ENCODE measurements around the gene MROH7. TPM values are rescaled to one million over a fixed set of nuclear protein-coding genes. Genes with fewer than 3 reads are reported as not detected.

MROH7 gene
- total RNA-seq (under 1 TPM; 0.15 to 0.63 (median 0.25) TPM), total RNA-seq (0 to 0.20 (median 0) reads per million in 29 experiments)
- total RNA-seq (2013) = 0.11 TPM

DNA sequence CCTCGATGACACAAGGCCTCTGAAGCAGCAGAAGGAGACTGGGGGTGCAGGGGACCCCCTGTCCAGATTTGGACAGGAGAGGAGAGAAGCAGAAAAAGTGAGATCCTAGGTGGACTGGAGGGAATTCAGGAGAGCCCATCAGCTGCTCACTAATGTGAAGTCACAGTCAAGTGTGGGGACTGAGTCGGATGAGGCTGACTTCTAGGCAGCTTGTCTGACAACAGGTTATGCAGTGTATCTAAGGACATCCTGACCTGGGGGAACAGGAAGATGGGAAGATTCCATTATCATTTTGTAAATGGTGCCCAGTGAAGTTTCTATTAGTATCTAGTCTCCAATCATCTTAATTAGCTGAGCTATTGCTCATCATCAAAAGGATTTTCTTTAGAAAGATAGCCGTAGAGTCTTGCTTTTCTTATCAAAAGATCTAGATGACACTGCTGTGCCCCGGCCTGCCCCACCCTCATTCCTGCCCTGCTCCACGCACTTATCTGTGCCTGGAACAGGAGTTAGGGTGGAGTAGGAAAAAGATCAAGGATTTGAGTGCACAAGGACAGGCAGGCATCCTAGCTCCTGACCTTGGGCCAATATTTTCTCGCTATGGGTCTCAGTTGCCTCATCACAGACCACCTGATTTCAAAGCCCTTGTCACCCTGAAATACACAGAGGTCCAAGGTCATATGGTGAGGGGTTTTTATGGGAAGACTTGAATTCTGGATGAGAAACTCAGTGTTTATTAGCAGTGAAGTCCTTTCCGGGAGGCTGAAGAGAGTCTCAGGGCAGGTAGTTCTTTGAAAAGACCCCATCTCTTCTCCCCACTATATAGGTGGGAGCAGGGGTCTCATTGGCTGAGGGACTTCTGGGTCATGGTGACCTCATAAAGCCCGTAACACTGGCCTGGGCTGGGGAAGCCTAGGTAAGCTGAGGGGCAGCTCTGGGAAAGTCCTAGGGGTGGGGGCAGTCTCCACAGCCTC lies at the start of gene MROH7:
TSS of gene MROH7 (plus strand) at position 924 of the 974 bp plus-strand sequence. CDS start 11,141 bp downstream, outside the sequence.
- Histone ChIP-seq H3K27ac (ENCODE audit: low read length) (no peak within 1 kb of the TSS), H3K4me3 (ENCODE audit: control insufficient read depth in 1 of 2, extremely low read depth in 1 of 2, low read length in 1 of 2) (no peak within 1 kb of the TSS), H3K27me3 (replicated peaks in 1 of 2; ENCODE audit: control insufficient read depth in 2 of 2, extremely low read depth in 1 of 2, insufficient read depth in 2 of 2, low read length in 1 of 2) (peaks cover 0 to 7% of the 10 kb centered on the region in 2 experiments), H3K4me1 (ENCODE audit: control insufficient read depth in 1 of 2, extremely low read depth in 1 of 2, insufficient read depth in 2 of 2, low read length in 2 of 2) (no peaks in the 10 kb centered on the region), H3K9me3 (peaks cover 4% of the 10 kb centered on the region), H3K36me3 (ENCODE audit: control insufficient read depth in 2 of 2, extremely low read depth in 1 of 2, insufficient read depth in 1 of 2, low read length in 1 of 2) (no peaks in the 10 kb centered on the region)
- Mint-ChIP-seq H3K4me1 (no peaks in the 10 kb centered on the region), H3K4me3 (no peak within 1 kb of the TSS), H3K9me3 (peaks cover 5 to 7% (median 7%) of the 10 kb centered on the region in 3 donors), H3K27ac (no peak within 1 kb of the TSS), H3K27me3 (peaks cover 9 to 13% of the 10 kb centered on the region in 2 donors), H3K36me3 (no peaks in the 10 kb centered on the region)
- DNase-seq (no peak), ATAC-seq (replicated peaks in 1 of 4) (no peak)
- ChIA-PET CTCF (no interaction called here), POLR2A (no interaction called here)
- WGBS (ENCODE audit: insufficient coverage) = 61% methylated on average over 2 of the region's 8 CpGs

DNA sequence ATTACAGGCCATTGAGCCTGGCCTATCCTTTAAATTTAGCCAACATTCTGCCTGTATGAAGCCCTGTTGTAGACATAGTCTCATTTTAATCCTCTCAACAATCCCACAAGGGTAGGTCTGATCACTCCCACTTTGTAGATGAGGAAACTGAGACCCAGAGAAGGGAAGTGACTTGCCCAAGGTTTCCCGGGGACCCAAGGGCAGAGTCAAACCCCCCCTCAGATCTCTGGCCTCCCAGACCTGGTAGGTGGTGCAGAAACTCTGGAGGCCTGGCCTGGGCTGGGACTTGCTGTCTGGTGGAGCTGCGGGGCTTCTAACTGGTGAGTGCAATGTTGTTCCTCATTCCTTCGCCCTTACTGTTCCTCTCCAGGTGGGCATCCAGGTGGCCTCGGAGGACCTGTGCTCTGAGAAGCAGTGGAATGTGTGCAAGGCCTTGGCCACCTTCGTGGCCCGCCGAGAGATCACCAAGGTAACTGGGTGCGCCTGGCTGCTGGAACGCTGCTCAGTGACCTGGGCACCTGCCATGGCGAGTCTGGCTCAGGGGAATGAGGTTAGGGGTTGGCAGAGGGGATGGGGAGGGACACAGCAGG lies 47.9 kb upstream of the MROH7 start:
- CTCF ChIA-PET = interaction anchor here in 1 of 2 donors (0.6 kb wide), 1 partner anchor 1235 kb away, joined by 4 read pairs; no protein-coding TSS in a partner anchor
- Mint-ChIP-seq H3K4me1 (peaks cover under 1% of the 10 kb centered on the region in 3 donors), H3K36me3 (no peaks in the 10 kb centered on the region), H3K9me3 (no peaks in the 10 kb centered on the region), H3K27me3 (no peaks in the 10 kb centered on the region), H3K4me3 (no peak overlapping the region), H3K27ac (no peak overlapping the region)
- Histone ChIP-seq H3K4me1 (ENCODE audit: control insufficient read depth in 1 of 2, extremely low read depth in 1 of 2, insufficient read depth in 2 of 2, low read length in 2 of 2) (no peaks in the 10 kb centered on the region), H3K4me3 (ENCODE audit: control insufficient read depth in 1 of 2, extremely low read depth in 1 of 2, low read length in 1 of 2) (no peak overlapping the region), H3K27me3 (replicated peaks in 1 of 2; ENCODE audit: control insufficient read depth in 2 of 2, extremely low read depth in 1 of 2, insufficient read depth in 2 of 2, low read length in 1 of 2) (peaks cover 0 to under 1% of the 10 kb centered on the region in 2 experiments), H3K27ac (ENCODE audit: low read length) (no peak overlapping the region), H3K9me3 (no peaks in the 10 kb centered on the region), H3K36me3 (ENCODE audit: control insufficient read depth in 2 of 2, extremely low read depth in 1 of 2, insufficient read depth in 1 of 2, low read length in 1 of 2) (no peaks in the 10 kb centered on the region)
- WGBS (ENCODE audit: insufficient coverage) = 89% methylated on average over 2 of the region's 10 CpGs
- DNase-seq = no peak
- POLR2A ChIA-PET = no interaction called here
- ATAC-seq (replicated peaks in 1 of 4) = no peak

DNA sequence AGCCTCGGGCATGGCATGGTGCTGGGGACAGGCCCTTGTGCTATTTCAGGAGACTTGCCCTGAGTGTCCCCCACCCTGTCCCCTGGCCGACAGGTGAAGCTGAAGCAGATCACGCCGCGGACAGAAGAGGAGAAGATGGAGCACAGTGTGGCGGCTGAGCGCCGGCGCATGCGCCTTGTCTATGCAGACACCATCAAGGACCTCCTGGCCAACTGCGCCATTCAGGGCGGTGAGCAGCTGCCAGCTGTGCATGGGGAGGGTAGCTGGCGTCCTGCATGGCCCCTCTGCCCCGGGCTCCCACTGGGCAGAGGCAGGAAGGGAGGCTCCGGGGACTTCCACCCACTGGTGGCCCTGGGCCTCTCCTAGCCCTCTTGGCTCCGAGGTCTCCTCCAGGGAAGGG lies 47.1 kb upstream of the MROH7 start:
- Mint-ChIP-seq H3K36me3 (no peaks in the 10 kb centered on the region), H3K9me3 (no peaks in the 10 kb centered on the region), H3K27ac (no peak overlapping the region), H3K4me1 (no peaks in the 10 kb centered on the region), H3K4me3 (no peak overlapping the region), H3K27me3 (no peaks in the 10 kb centered on the region)
- DNase-seq = no peak
- ATAC-seq (replicated peaks in 1 of 4) = no peak
- ChIA-PET CTCF (interaction anchor here in 1 of 2 donors (0.6 kb wide), 2 partner anchors 45 to 1236 kb away, joined by 3 to 4 read pairs; no protein-coding TSS in a partner anchor), POLR2A (no interaction called here)
- Histone ChIP-seq H3K4me3 (ENCODE audit: control insufficient read depth in 1 of 2, extremely low read depth in 1 of 2, low read length in 1 of 2) (no peak overlapping the region), H3K36me3 (ENCODE audit: control insufficient read depth in 2 of 2, extremely low read depth in 1 of 2, insufficient read depth in 1 of 2, low read length in 1 of 2) (no peaks in the 10 kb centered on the region), H3K27me3 (replicated peaks in 1 of 2; ENCODE audit: control insufficient read depth in 2 of 2, extremely low read depth in 1 of 2, insufficient read depth in 2 of 2, low read length in 1 of 2) (no peaks in the 10 kb centered on the region), H3K9me3 (no peaks in the 10 kb centered on the region), H3K27ac (ENCODE audit: low read length) (no peak overlapping the region), H3K4me1 (ENCODE audit: control insufficient read depth in 1 of 2, extremely low read depth in 1 of 2, insufficient read depth in 2 of 2, low read length in 2 of 2) (no peaks in the 10 kb centered on the region)
- 88% methylated on average over 15 of the region's 16 CpGs for WGBS (ENCODE audit: insufficient coverage)

DNA sequence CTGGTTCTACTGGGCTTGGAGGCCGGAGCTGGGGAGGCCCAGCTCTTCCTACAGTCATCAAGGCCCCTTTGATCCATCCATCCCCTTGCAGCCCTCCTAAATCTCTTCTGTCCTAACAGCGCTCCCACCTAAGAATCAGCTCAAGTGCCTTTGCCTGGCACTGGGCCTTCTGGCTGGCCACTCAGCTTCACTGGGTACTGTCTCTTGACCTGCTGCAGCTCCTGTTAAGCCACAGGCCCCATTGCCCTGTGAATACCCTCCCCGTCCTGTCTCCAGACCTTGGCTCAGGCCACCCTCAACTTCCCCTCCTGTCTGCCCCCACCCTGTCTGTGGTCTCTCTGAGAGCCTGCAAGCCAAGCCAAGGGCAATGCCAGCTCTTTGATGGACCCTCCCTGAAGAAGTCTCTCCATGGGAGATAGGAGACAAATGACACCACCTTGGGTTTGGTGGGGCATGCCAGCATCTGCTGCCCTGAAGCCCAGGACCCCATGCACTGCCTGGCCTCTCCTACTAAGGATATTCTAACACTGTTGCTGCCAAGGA lies 45.6 kb upstream of the MROH7 start:
- ATAC-seq (replicated peaks in 1 of 4) = no peak
- no peaks in the 10 kb centered on the region for H3K27me3 ChIP-seq (replicated peaks in 1 of 2; ENCODE audit: control insufficient read depth in 2 of 2, extremely low read depth in 1 of 2, insufficient read depth in 2 of 2, low read length in 1 of 2)
- H3K9me3 Mint-ChIP-seq = no peaks in the 10 kb centered on the region
- H3K4me3 ChIP-seq (ENCODE audit: control insufficient read depth in 1 of 2, extremely low read depth in 1 of 2, low read length in 1 of 2) = no peak overlapping the region
- H3K27ac Mint-ChIP-seq = no peak overlapping the region
- no peak overlapping the region for H3K27ac ChIP-seq (ENCODE audit: low read length)
- no peaks in the 10 kb centered on the region for H3K27me3 Mint-ChIP-seq
- CTCF ChIA-PET = interaction anchor here in 1 of 2 donors (0.7 kb wide), 1 partner anchor 107 kb away, joined by 4 read pairs; no protein-coding TSS in a partner anchor
- POLR2A ChIA-PET = no interaction called here
- 78% methylated on average over 3 of the region's 3 CpGs for WGBS (ENCODE audit: insufficient coverage)
- no peak overlapping the region for H3K4me3 Mint-ChIP-seq
- no peaks in the 10 kb centered on the region for H3K36me3 Mint-ChIP-seq
- no peaks in the 10 kb centered on the region for H3K4me1 Mint-ChIP-seq
- no peaks in the 10 kb centered on the region for H3K4me1 ChIP-seq (ENCODE audit: control insufficient read depth in 1 of 2, extremely low read depth in 1 of 2, insufficient read depth in 2 of 2, low read length in 2 of 2)
- no peak for DNase-seq
- no peaks in the 10 kb centered on the region for H3K36me3 ChIP-seq (ENCODE audit: control insufficient read depth in 2 of 2, extremely low read depth in 1 of 2, insufficient read depth in 1 of 2, low read length in 1 of 2)
- no peaks in the 10 kb centered on the region for H3K9me3 ChIP-seq

DNA sequence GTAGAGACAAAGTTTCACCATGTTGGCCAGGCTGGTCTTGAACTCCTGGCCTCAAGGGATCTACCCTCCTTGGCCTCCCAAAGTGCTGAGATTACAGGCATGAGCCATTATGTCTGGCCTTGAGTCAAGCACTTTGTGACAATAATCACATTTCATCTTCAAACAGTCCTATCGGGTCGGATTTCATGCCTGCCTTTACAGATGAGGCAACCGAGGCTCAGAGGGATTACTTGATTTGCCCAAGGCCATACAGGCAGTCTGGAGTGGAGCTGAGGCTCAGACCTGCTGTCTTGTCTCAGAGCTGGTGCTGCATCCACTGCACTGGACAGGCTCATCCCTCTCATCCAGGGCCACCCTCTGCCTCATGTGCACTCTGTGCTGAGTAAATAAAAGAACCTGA lies 44.8 kb upstream of the MROH7 start:
- Histone ChIP-seq H3K4me3 (ENCODE audit: control insufficient read depth in 1 of 2, extremely low read depth in 1 of 2, low read length in 1 of 2) (no peak overlapping the region), H3K4me1 (ENCODE audit: control insufficient read depth in 1 of 2, extremely low read depth in 1 of 2, insufficient read depth in 2 of 2, low read length in 2 of 2) (no peaks in the 10 kb centered on the region), H3K9me3 (no peaks in the 10 kb centered on the region), H3K27me3 (replicated peaks in 1 of 2; ENCODE audit: control insufficient read depth in 2 of 2, extremely low read depth in 1 of 2, insufficient read depth in 2 of 2, low read length in 1 of 2) (no peaks in the 10 kb centered on the region), H3K36me3 (ENCODE audit: control insufficient read depth in 2 of 2, extremely low read depth in 1 of 2, insufficient read depth in 1 of 2, low read length in 1 of 2) (no peaks in the 10 kb centered on the region), H3K27ac (ENCODE audit: low read length) (no peak overlapping the region)
- 90% methylated on average over 3 of the region's 3 CpGs for WGBS (ENCODE audit: insufficient coverage)
- no peaks in the 10 kb centered on the region for H3K9me3 Mint-ChIP-seq
- no peak overlapping the region for H3K4me3 Mint-ChIP-seq
- no peaks in the 10 kb centered on the region for H3K27me3 Mint-ChIP-seq
- ATAC-seq (replicated peaks in 1 of 4) (no peak), DNase-seq (no peak)
- POLR2A ChIA-PET = no interaction called here
- CTCF ChIA-PET = no interaction called here
- H3K36me3 Mint-ChIP-seq = no peaks in the 10 kb centered on the region
- H3K4me1 Mint-ChIP-seq = no peaks in the 10 kb centered on the region
- H3K27ac Mint-ChIP-seq = no peak overlapping the region

DNA sequence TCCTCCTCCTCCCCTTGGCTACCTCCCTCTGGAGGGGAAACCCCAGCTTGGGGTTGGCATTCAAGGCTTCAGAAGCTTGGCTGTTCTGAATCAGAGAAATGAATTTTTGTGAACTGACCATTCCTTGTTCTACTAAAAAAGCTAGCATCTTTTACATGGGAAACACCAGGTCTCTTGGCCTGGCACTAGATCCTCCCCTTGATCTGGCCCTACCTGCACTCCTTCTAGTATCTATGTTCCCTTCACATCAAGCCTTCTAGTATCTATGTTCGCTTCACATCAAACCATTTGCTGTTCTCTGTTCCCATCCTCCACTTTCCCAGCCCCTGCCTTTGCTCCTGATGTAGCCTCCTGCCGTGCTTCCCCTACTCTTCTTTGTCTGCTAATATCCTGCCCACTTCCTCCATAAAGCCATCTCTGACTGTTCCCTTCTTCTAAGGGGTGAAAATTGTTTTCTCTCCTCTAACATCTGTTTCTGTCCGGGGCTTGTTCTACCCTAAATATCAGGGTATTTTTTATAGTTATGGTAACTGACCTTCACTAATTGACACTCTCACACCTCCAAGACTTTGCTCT lies 44.0 kb upstream of the MROH7 start:
- POLR2A ChIA-PET = no interaction called here
- H3K27me3 ChIP-seq (replicated peaks in 1 of 2; ENCODE audit: control insufficient read depth in 2 of 2, extremely low read depth in 1 of 2, insufficient read depth in 2 of 2, low read length in 1 of 2) = no peaks in the 10 kb centered on the region
- Mint-ChIP-seq H3K4me1 (no peaks in the 10 kb centered on the region), H3K4me3 (no peak overlapping the region), H3K9me3 (no peaks in the 10 kb centered on the region), H3K36me3 (no peaks in the 10 kb centered on the region), H3K27me3 (no peaks in the 10 kb centered on the region), H3K27ac (no peak overlapping the region)
- H3K4me3 ChIP-seq (ENCODE audit: control insufficient read depth in 1 of 2, extremely low read depth in 1 of 2, low read length in 1 of 2) = no peak overlapping the region
- 100% methylated on average over 1 of the region's 3 CpGs for WGBS (ENCODE audit: insufficient coverage)
- H3K9me3 ChIP-seq = no peaks in the 10 kb centered on the region
- no peak overlapping the region for H3K27ac ChIP-seq (ENCODE audit: low read length)
- H3K36me3 ChIP-seq (ENCODE audit: control insufficient read depth in 2 of 2, extremely low read depth in 1 of 2, insufficient read depth in 1 of 2, low read length in 1 of 2) = no peaks in the 10 kb centered on the region
- DNase-seq (no peak), ATAC-seq (replicated peaks in 1 of 4) (no peak)
- CTCF ChIA-PET = no interaction called here
- H3K4me1 ChIP-seq (ENCODE audit: control insufficient read depth in 1 of 2, extremely low read depth in 1 of 2, insufficient read depth in 2 of 2, low read length in 2 of 2) = no peaks in the 10 kb centered on the region

Measured in T-cell (primary cell).